CD14-positive monocyte (primary cell): ENCODE results near the gene LHFPL3. TPM values are rescaled to one million over a fixed set of nuclear protein-coding genes. Genes with fewer than 3 reads are reported as not detected.

Experiments used
- DNase-seq, 3 donors: peaks; one replicate each; pipeline ENCODE4 v3.0.0-alpha.2; 2011 to 2022
- H2AFZ ChIP-seq: 2 replicates; pipeline ENCODE4 v1.6.0; 2012; ENCODE audit warnings: mild to moderate bottlenecking, low read depth, low read length, inconsistent platforms; ENCODE audit not compliant: insufficient read depth, poor library complexity, severe bottlenecking
- H3K27ac ChIP-seq, 2 donors: 1 replicate in 1 of 2; 2 replicates in 1 of 2; pipeline ENCODE4 v1.5.1; 2012 to 2013; ENCODE audit warnings: low read length in 2 of 2, control low read depth in 1 of 2, inconsistent platforms in 1 of 2, low read depth in 1 of 2, mild to moderate bottlenecking in 1 of 2
- H3K27me3 ChIP-seq, 2 donors: one replicate each; pipeline versions ENCODE4 v1.6.0 to v1.6.1; 2011 to 2013; ENCODE audit warnings: low read length in 2 of 2; ENCODE audit not compliant: control insufficient read depth in 2 of 2, insufficient read depth in 2 of 2
- H3K36me3 ChIP-seq, 2 donors: replicated peaks in 1 of 2; 1 replicate in 1 of 2; 2 replicates in 1 of 2; pipeline versions ENCODE4 v1.5.1 to v1.6.1; 2012 to 2013; ENCODE audit warnings: low read length in 2 of 2, control low read depth in 1 of 2, inconsistent platforms in 1 of 2, mild to moderate bottlenecking in 1 of 2; ENCODE audit not compliant: insufficient read depth in 2 of 2, control insufficient read depth in 1 of 2
- H3K4me1 ChIP-seq, 2 donors: 1 replicate in 1 of 2; 2 replicates in 1 of 2; pipeline versions ENCODE4 v1.5.1 to v1.6.1; 2012 to 2013; ENCODE audit warnings: low read length in 2 of 2, control low read depth in 1 of 2, inconsistent platforms in 1 of 2, mild to moderate bottlenecking in 1 of 2, moderate library complexity in 1 of 2; ENCODE audit not compliant: insufficient read depth in 2 of 2, control insufficient read depth in 1 of 2
- H3K4me2 ChIP-seq: replicated peaks from 2 replicates; pipeline ENCODE3; 2012; ENCODE audit warnings: low read length, moderate library complexity, mild to moderate bottlenecking; ENCODE audit not compliant: poor library complexity, severe bottlenecking; ENCODE audit errors: extremely low read depth
- H3K4me3 ChIP-seq, 3 experiments: fragments of 200-600 bp in 1 of 3; sonication (generic) in 1 of 3; replicated peaks in 1 of 3; 1 replicate in 2 of 3; 2 replicates in 1 of 3; pipeline ENCODE4 v1.5.1; 2011 to 2013; ENCODE audit warnings: low read length in 3 of 3, mild to moderate bottlenecking in 3 of 3, control low read depth in 2 of 3, low read depth in 2 of 3, inconsistent platforms in 1 of 3, moderate library complexity in 1 of 3
- H3K79me2 ChIP-seq: 2 replicates; pipeline ENCODE4 v1.6.0; 2012; ENCODE audit warnings: mild to moderate bottlenecking, control low read depth, inconsistent platforms, low read length, moderate library complexity; ENCODE audit not compliant: insufficient read depth
- H3K9ac ChIP-seq: 2 replicates; pipeline ENCODE4 v1.6.0; 2017; ENCODE audit warnings: low read length, mild to moderate bottlenecking; ENCODE audit not compliant: insufficient read depth, poor library complexity, severe bottlenecking
- H3K9me3 ChIP-seq, 2 donors: replicated peaks in 1 of 2; 1 replicate in 1 of 2; 2 replicates in 1 of 2; pipeline versions ENCODE4 v1.5.1 to v1.6.1; 2012 to 2013; ENCODE audit warnings: low read length in 2 of 2, control low read depth in 1 of 2; ENCODE audit not compliant: control insufficient read depth in 1 of 2, insufficient read depth in 1 of 2
- H4K20me1 ChIP-seq: 2 replicates; pipeline ENCODE4 v1.6.0; 2012; ENCODE audit warnings: mild to moderate bottlenecking, low read length, control low read depth, moderate library complexity; ENCODE audit not compliant: insufficient read depth
- H3K27ac Mint-ChIP-seq, 7 donors: one replicate each; pipeline ENCODE4 v1.8.0; 2020; ENCODE audit warnings: mild to moderate bottlenecking in 7 of 7, mixed read lengths in 7 of 7, moderate library complexity in 6 of 7, inconsistent platforms in 2 of 7
- H3K27me3 Mint-ChIP-seq, 3 donors: one replicate each; pipeline ENCODE4 v1.8.0; 2021 to 2022; ENCODE audit warnings: low read depth in 3 of 3, mild to moderate bottlenecking in 3 of 3, mixed read lengths in 3 of 3, moderate library complexity in 3 of 3, inconsistent platforms in 1 of 3
- H3K36me3 Mint-ChIP-seq, 2 donors: one replicate each; pipeline ENCODE4 v1.8.0; 2020; ENCODE audit warnings: mixed read lengths in 2 of 2, inconsistent platforms in 1 of 2, mild to moderate bottlenecking in 1 of 2
- H3K4me1 Mint-ChIP-seq: one replicate; pipeline ENCODE4 v1.8.0; 2020; ENCODE audit warnings: mild to moderate bottlenecking, mixed read lengths
- H3K4me3 Mint-ChIP-seq, 2 donors: one replicate each; pipeline ENCODE4 v1.8.0; 2020; ENCODE audit warnings: mild to moderate bottlenecking in 2 of 2, mixed read lengths in 2 of 2, moderate library complexity in 1 of 2
- H3K9me3 Mint-ChIP-seq, 7 donors: one replicate each; pipeline ENCODE4 v1.8.0; 2020 to 2022; ENCODE audit warnings: mixed read lengths in 7 of 7, mild to moderate bottlenecking in 6 of 7, moderate library complexity in 6 of 7, inconsistent platforms in 2 of 7
- WGBS: methylation state at CpG from one replicate; pipeline ENCODE4 v1.1.5; 2013; ENCODE audit warnings: missing lambda C conversion rate; ENCODE audit not compliant: insufficient coverage; 5-methylcytosine and 5-hydroxymethylcytosine counted together
- intact Hi-C, 2 donors: fragments of 100-400 bp; cut with micrococcal nuclease; formaldehyde crosslinking; loops; one replicate each; pipeline versions ENCODE4 v1.15.0 to v1.15.1; 2023
- polyA plus RNA-seq, 3 donors: library from polyadenylated mRNA; depleted of rRNA in 1 of 3; unstranded in 2 of 3; stranded (reverse) in 1 of 3; fragments of 300-500 nt in 2 of 3; fragments of >200 nt in 1 of 3; fragmentation: Illumina TruSeq in 2 of 3; gene quantifications; 1 replicate in 2 of 3; 2 replicates in 1 of 3; pipeline ENCODE4 v1.2.3, GENCODE V29; 2012 to 2021
- TF ChIP-seq, protein P1 (sequence below): fragments of 200-600 bp; IDR thresholded peaks from one replicate; pipeline ENCODE4 v1.8.0; 2022; ENCODE audit warnings: antibody characterized with exemption, mild to moderate bottlenecking

The LHFPL3 gene
- polyA plus RNA-seq, 3 donors = not detected

DNA sequence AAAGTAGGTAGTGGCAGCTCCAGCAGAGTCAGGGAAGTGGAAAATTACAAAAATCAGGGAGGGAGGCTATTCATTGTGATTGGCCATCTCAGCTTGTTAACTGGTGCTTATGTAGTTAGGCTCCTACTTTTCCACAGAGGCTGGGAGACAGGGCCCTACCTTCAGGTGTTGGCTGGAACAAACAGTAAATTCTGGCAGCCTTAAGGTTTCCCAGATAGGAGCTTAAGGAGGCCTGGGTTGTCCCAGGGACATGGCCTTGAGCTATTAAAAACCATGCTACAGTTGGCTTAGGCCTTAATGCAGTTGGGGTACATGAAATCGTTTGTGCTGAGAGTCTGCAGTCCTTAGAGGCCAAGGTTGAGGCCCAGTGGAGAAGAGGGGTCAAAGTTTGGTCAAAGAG lies 324.5 kb downstream of the LHFPL3 start:
- H4K20me1 ChIP-seq = no peaks in the 10 kb centered on the region
- TF ChIP-seq, protein P1, sequence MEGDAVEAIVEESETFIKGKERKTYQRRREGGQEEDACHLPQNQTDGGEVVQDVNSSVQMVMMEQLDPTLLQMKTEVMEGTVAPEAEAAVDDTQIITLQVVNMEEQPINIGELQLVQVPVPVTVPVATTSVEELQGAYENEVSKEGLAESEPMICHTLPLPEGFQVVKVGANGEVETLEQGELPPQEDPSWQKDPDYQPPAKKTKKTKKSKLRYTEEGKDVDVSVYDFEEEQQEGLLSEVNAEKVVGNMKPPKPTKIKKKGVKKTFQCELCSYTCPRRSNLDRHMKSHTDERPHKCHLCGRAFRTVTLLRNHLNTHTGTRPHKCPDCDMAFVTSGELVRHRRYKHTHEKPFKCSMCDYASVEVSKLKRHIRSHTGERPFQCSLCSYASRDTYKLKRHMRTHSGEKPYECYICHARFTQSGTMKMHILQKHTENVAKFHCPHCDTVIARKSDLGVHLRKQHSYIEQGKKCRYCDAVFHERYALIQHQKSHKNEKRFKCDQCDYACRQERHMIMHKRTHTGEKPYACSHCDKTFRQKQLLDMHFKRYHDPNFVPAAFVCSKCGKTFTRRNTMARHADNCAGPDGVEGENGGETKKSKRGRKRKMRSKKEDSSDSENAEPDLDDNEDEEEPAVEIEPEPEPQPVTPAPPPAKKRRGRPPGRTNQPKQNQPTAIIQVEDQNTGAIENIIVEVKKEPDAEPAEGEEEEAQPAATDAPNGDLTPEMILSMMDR = no peak
- DNase-seq = no peak
- Mint-ChIP-seq H3K36me3 (no peaks in the 10 kb centered on the region), H3K9me3 (no peaks in the 10 kb centered on the region), H3K27me3 (peaks cover 0 to 5% (median 4%) of the 10 kb centered on the region in 3 donors), H3K4me3 (no peak overlapping the region), H3K4me1 (peaks cover 4% of the 10 kb centered on the region), H3K27ac (no peak overlapping the region)
- H3K79me2 ChIP-seq = no peaks in the 10 kb centered on the region
- H2AFZ ChIP-seq = no peak overlapping the region
- H3K36me3 ChIP-seq = no peaks in the 10 kb centered on the region
- no peak overlapping the region for H3K9ac ChIP-seq
- intact Hi-C loops = no loop called here
- H3K4me1 ChIP-seq = no peaks in the 10 kb centered on the region
- H3K27ac ChIP-seq = no peak overlapping the region
- WGBS = 83% methylated on average over 1 of the region's 1 CpG
- no peak overlapping the region for H3K4me3 ChIP-seq
- no peaks in the 10 kb centered on the region for H3K9me3 ChIP-seq
- no peaks in the 10 kb centered on the region for H3K27me3 ChIP-seq
- no peak overlapping the region for H3K4me2 ChIP-seq

- Mint-ChIP-seq H3K36me3 (no peaks in the 10 kb centered on the region), H3K9me3 (no peaks in the 10 kb centered on the region), H3K27ac (no peak overlapping the region), H3K4me3 (no peak overlapping the region), H3K27me3 (peaks cover 0 to 8% (median 5%) of the 10 kb centered on the region in 3 donors), H3K4me1 (peaks cover 4% of the 10 kb centered on the region)
- Histone ChIP-seq H3K27me3 (no peaks in the 10 kb centered on the region), H3K4me3 (no peak overlapping the region), H2AFZ (no peak overlapping the region), H4K20me1 (no peaks in the 10 kb centered on the region), H3K9me3 (no peaks in the 10 kb centered on the region), H3K27ac (no peak overlapping the region), H3K4me2 (no peak overlapping the region), H3K4me1 (no peaks in the 10 kb centered on the region), H3K9ac (no peak overlapping the region), H3K36me3 (no peaks in the 10 kb centered on the region), H3K79me2 (no peaks in the 10 kb centered on the region)
- intact Hi-C loops = no loop called here
- DNase-seq = no peak
- TF ChIP-seq, protein P1 = no peak
- 60% methylated on average over 1 of the region's 4 CpGs for WGBS
Observed at GRCh38 chr7:104653825-104654401, 325.5 kb downstream of the LHFPL3 start.
